A549 (cell line): ENCODE results near the gene MBP.

ENCODE experiments used
- BCL3 ChIP-seq: fragments of >200 bp; sonication (Bioruptor Twin); formaldehyde crosslinking; IDR thresholded peaks from 3 replicates; pipeline ENCODE4 v1.6.1; 2016
- CTCF ChIP-seq: fragments of >200 bp; sonication (Bioruptor Twin); formaldehyde crosslinking; IDR thresholded peaks from 3 replicates; pipeline ENCODE4 v1.5.1; 2016
- FOXS1 ChIP-seq: fragments of 250-450 bp; sonication (Bioruptor Pico); IDR thresholded peaks from 2 replicates; pipeline ENCODE4 v1.5.0; 2020; ENCODE audit warnings: mild to moderate bottlenecking, moderate library complexity
- JUNB ChIP-seq: fragments of >200 bp; sonication (Bioruptor Twin); formaldehyde crosslinking; IDR thresholded peaks from 2 replicates; pipeline ENCODE4 v1.6.1; 2016
- RFX5 ChIP-seq: fragments of 450-650 bp; IDR thresholded peaks from 2 replicates; pipeline ENCODE4 v1.7.1; 2014; ENCODE audit warnings: antibody characterized with exemption, mild to moderate bottlenecking, moderate library complexity

- TF ChIP-seq JUNB, result no peak
- no peak for TF ChIP-seq FOXS1 (CRISPR knock-in tag)
- TF ChIP-seq RFX5, result no peak
- TF ChIP-seq BCL3, result no peak
- TF ChIP-seq CTCF, result no peak
These were observed 158.9 kb downstream of the MBP start for GRCh38 chr18:76973520-76974266.
